Measurements from ENCODE around the gene XPOT.

- TF ChIP-seq CTCF (conservative IDR thresholded peaks at IDR 0.05) (no peak), EZH2 (IDR thresholded peaks at IDR 0.05; ENCODE audit: low read depth) (no peak)
Measured at GRCh38 chr12:64431791-64432190, 27.6 kb downstream of the XPOT start.

Measured in PC-9 (cell line).